Smooth muscle cell (in vitro differentiated cells): ENCODE results near the gene COPS7B. TPM values are rescaled to one million over a fixed set of nuclear protein-coding genes. Genes with fewer than 3 reads are reported as not detected.

Experiments used
- DNase-seq: peaks from one replicate; lab custom pipeline; 2025; ENCODE audit not compliant: unreplicated experiment; lab: John Stamatoyannopoulos, UW
- H2AFZ ChIP-seq: fragments of 200-600 bp; sonication (generic); 2 replicates; pipeline ENCODE4 v1.6.0; 2016; ENCODE audit warnings: antibody characterized with exemption, low read depth, mild to moderate bottlenecking
- H3F3A ChIP-seq: fragments of 200-600 bp; sonication (generic); 2 replicates; pipeline ENCODE4 v1.6.0; 2017; ENCODE audit warnings: antibody characterized with exemption, low read depth
- H3K27ac ChIP-seq: fragments of 200-600 bp; sonication (generic); 2 replicates; pipeline ENCODE4 v1.5.1; 2016; ENCODE audit warnings: low read depth, mild to moderate bottlenecking
- H3K27me3 ChIP-seq: fragments of 200-600 bp; sonication (generic); 2 replicates; pipeline ENCODE4 v1.6.1; 2016; ENCODE audit warnings: low read depth, mild to moderate bottlenecking
- H3K36me3 ChIP-seq: fragments of 200-600 bp; sonication (generic); 2 replicates; pipeline ENCODE4 v1.5.1; 2016; ENCODE audit warnings: low read depth
- H3K4me1 ChIP-seq: fragments of 200-600 bp; sonication (generic); 2 replicates; pipeline ENCODE4 v1.5.1; 2016; ENCODE audit warnings: low read depth
- H3K4me2 ChIP-seq: fragments of 200-600 bp; sonication (generic); 2 replicates; pipeline ENCODE4 v1.6.0; 2016; ENCODE audit warnings: mild to moderate bottlenecking
- H3K4me3 ChIP-seq: fragments of 200-600 bp; sonication (generic); 2 replicates; pipeline ENCODE4 v1.5.1; 2016; ENCODE audit warnings: mild to moderate bottlenecking
- H3K79me2 ChIP-seq: fragments of 200-600 bp; sonication (generic); 2 replicates; pipeline ENCODE4 v1.6.0; 2016; ENCODE audit warnings: low read depth, mild to moderate bottlenecking
- H3K9ac ChIP-seq: fragments of 200-600 bp; sonication (generic); 2 replicates; pipeline ENCODE4 v1.6.0; 2016; ENCODE audit warnings: low read depth
- H3K9me3 ChIP-seq: fragments of 200-600 bp; sonication (generic); replicated peaks from 2 replicates; pipeline ENCODE4 v1.5.1; 2016; ENCODE audit warnings: low read depth
- H4K20me1 ChIP-seq: fragments of 200-600 bp; sonication (generic); 2 replicates; pipeline ENCODE4 v1.6.0; 2016; ENCODE audit warnings: low read depth
- CTCF ChIP-seq: fragments of 200-600 bp; sonication (generic); IDR thresholded peaks from 2 replicates; pipeline ENCODE4 v1.5.1; 2017; ENCODE audit warnings: borderline replicate concordance, mild to moderate bottlenecking, antibody characterized with exemption; ENCODE audit not compliant: insufficient read depth, poor library complexity, severe bottlenecking
- WGBS: methylation state at CpG from one replicate; pipeline ENCODE4 v1.1.7; 2016; ENCODE audit warnings: low lambda C conversion rate; 5-methylcytosine and 5-hydroxymethylcytosine counted together
- polyA plus RNA-seq: library from polyadenylated mRNA; unstranded; fragments of >200 nt; fragmentation: Nextera tagmentation; extraction: Ambion mirVana; gene quantifications from 2 replicates; pipeline ENCODE4 v1.2.1, GENCODE V29; 2016
- total RNA-seq: library from RNA; depleted of rRNA; stranded (reverse); fragments of >200 nt; gene quantifications from 2 replicates; pipeline ENCODE4 v1.2.3, GENCODE V29; 2014

The COPS7B gene
- total and polyA plus RNA-seq, 2 experiments from 2014 or later: 29.7 to 41.8 TPM

- Histone ChIP-seq H3K79me2 (peaks cover 49% of the 10 kb centered on the region), H4K20me1 (peaks cover 23% of the 10 kb centered on the region), H3K4me3 (peak overlapping the region; percentile 74), H3K9me3 (no peaks in the 10 kb centered on the region), H3K27me3 (no peaks in the 10 kb centered on the region), H2AFZ (peak overlapping the region; percentile 98), H3K9ac (peak overlapping the region; percentile 79), H3K4me1 (peaks cover 24% of the 10 kb centered on the region), H3K36me3 (no peaks in the 10 kb centered on the region), H3F3A (no peaks in the 10 kb centered on the region), H3K27ac (peak overlapping the region; percentile 63), H3K4me2 (peak overlapping the region; percentile 93)
- TF ChIP-seq CTCF: no peak
- no peak for DNase-seq
- 44% methylated on average over 6 of the region's 6 CpGs for WGBS
Measured at GRCh38 chr2:231785822-231786176, 446 bp upstream of the COPS7B start.

- no peak for TF ChIP-seq CTCF
- no peaks in the 10 kb centered on the region for H3K9me3 ChIP-seq
- H3K36me3 ChIP-seq: no peaks in the 10 kb centered on the region
- H3K79me2 ChIP-seq: peaks cover 58% of the 10 kb centered on the region
- peaks cover 21% of the 10 kb centered on the region for H3K4me1 ChIP-seq
- peak overlapping the region; percentile 74 for H3K4me3 ChIP-seq
- no peak for DNase-seq
- peak overlapping the region; percentile 63 for H3K27ac ChIP-seq
- H3F3A ChIP-seq: no peaks in the 10 kb centered on the region
- whole genome bisulfite sequencing: 17% methylated on average over 11 of the region's 11 CpGs
- peak overlapping the region; percentile 98 for H2AFZ ChIP-seq
- H3K9ac ChIP-seq: peak overlapping the region; percentile 79
- peaks cover 34% of the 10 kb centered on the region for H4K20me1 ChIP-seq
- H3K27me3 ChIP-seq: no peaks in the 10 kb centered on the region
- peak overlapping the region; percentile 93 for H3K4me2 ChIP-seq
Measured at GRCh38 chr2:231786917-231787292, 660 bp downstream of the COPS7B start.

GRCh38 chr2:231791107-231791506, 4.9 kb downstream of the COPS7B start:
- H3F3A ChIP-seq: no peaks in the 10 kb centered on the region
- H3K27ac ChIP-seq: no peak overlapping the region
- DNase-seq: no peak
- no peaks in the 10 kb centered on the region for H3K36me3 ChIP-seq
- H3K9me3 ChIP-seq: no peaks in the 10 kb centered on the region
- peaks cover 65% of the 10 kb centered on the region for H4K20me1 ChIP-seq
- H3K4me3 ChIP-seq: no peak overlapping the region
- peaks cover 61% of the 10 kb centered on the region for H3K79me2 ChIP-seq
- H3K27me3 ChIP-seq: no peaks in the 10 kb centered on the region
- peaks cover 10% of the 10 kb centered on the region for H3K4me1 ChIP-seq
- no peak overlapping the region for H3K9ac ChIP-seq
- TF ChIP-seq CTCF: no peak
- no peak overlapping the region for H3K4me2 ChIP-seq
- 95% methylated on average over 3 of the region's 3 CpGs for WGBS
- H2AFZ ChIP-seq: no peak overlapping the region

GRCh38 chr2:231794383-231794782, 8.1 kb downstream of the COPS7B start:
- peaks cover 32% of the 10 kb centered on the region for H3K79me2 ChIP-seq
- no peaks in the 10 kb centered on the region for H3K9me3 ChIP-seq
- DNase-seq: no peak
- H3K4me2 ChIP-seq: no peak overlapping the region
- no peak for TF ChIP-seq CTCF
- H3K9ac ChIP-seq: no peak overlapping the region
- H3K4me3 ChIP-seq: no peak overlapping the region
- no peaks in the 10 kb centered on the region for H3K4me1 ChIP-seq
- no peak overlapping the region for H2AFZ ChIP-seq
- H3F3A ChIP-seq: no peaks in the 10 kb centered on the region
- no peak overlapping the region for H3K27ac ChIP-seq
- WGBS: 97% methylated on average over 3 of the region's 3 CpGs
- H3K27me3 ChIP-seq: no peaks in the 10 kb centered on the region
- H4K20me1 ChIP-seq: peaks cover 53% of the 10 kb centered on the region
- H3K36me3 ChIP-seq: no peaks in the 10 kb centered on the region
